CD4-positive, CD25-positive, alpha-beta regulatory T cell (primary cell): ENCODE results near the gene KNSTRN. TPM values are rescaled to one million over a fixed set of nuclear protein-coding genes. Genes with fewer than 3 reads are reported as not detected.

Source experiments
- ATAC-seq, 2 donors: fragments of 150-1000 bp; cut with Tn5 transposase; one replicate each; pipeline ENCODE4 v1.10.0; 2021; ENCODE audit warnings: low read depth in 2 of 2, moderate number of reproducible peaks in 2 of 2, moderate library complexity in 1 of 2
- DNase-seq, 3 donors: peaks; one replicate each; pipeline versions ENCODE4 v3.0.0 to v3.0.0-alpha.2; 2012 to 2022; ENCODE audit warnings: mixed read lengths in 1 of 3
- H3K27ac ChIP-seq: one replicate; pipeline ENCODE4 v1.7.0; 2013; ENCODE audit warnings: mild to moderate bottlenecking, low read length; ENCODE audit not compliant: insufficient read depth, poor library complexity, severe bottlenecking
- H3K27me3 ChIP-seq: one replicate; pipeline ENCODE4 v1.7.0; 2013; ENCODE audit warnings: low read length; ENCODE audit not compliant: control insufficient read depth, insufficient read depth
- H3K36me3 ChIP-seq: one replicate; pipeline ENCODE4 v1.7.0; 2013; ENCODE audit warnings: mild to moderate bottlenecking, low read length, moderate library complexity; ENCODE audit not compliant: control insufficient read depth, insufficient read depth
- H3K4me1 ChIP-seq: 2 replicates; pipeline ENCODE4 v1.7.0; 2013; ENCODE audit warnings: mild to moderate bottlenecking, low read length; ENCODE audit not compliant: insufficient read depth, control insufficient read depth, poor library complexity, severe bottlenecking
- H3K4me3 ChIP-seq: one replicate; pipeline ENCODE4 v1.7.0; 2013; ENCODE audit warnings: low read depth, mild to moderate bottlenecking, low read length, moderate library complexity
- H3K9me3 ChIP-seq, 2 experiments: 1 replicate in 1 of 2; 2 replicates in 1 of 2; pipeline ENCODE4 v1.7.0; 2013; ENCODE audit warnings: low read length in 2 of 2, mild to moderate bottlenecking in 1 of 2, moderate library complexity in 1 of 2; ENCODE audit not compliant: control insufficient read depth in 2 of 2
- H3K27ac Mint-ChIP-seq, 3 donors: one replicate each; pipeline ENCODE4 v1.8.0; 2020 to 2022; ENCODE audit warnings: mild to moderate bottlenecking in 3 of 3, mixed read lengths in 3 of 3, moderate library complexity in 2 of 3
- H3K27me3 Mint-ChIP-seq: one replicate; pipeline ENCODE4 v1.8.0; 2022; ENCODE audit warnings: mild to moderate bottlenecking, mixed read lengths
- H3K36me3 Mint-ChIP-seq: one replicate; pipeline ENCODE4 v1.8.0; 2020; ENCODE audit warnings: mixed read lengths
- H3K4me1 Mint-ChIP-seq, 4 donors: one replicate each; pipeline ENCODE4 v1.8.0; 2020 to 2022; ENCODE audit warnings: mixed read lengths in 4 of 4, mild to moderate bottlenecking in 1 of 4
- H3K4me3 Mint-ChIP-seq, 4 donors: one replicate each; pipeline ENCODE4 v1.8.0; 2020 to 2022; ENCODE audit warnings: mild to moderate bottlenecking in 4 of 4, mixed read lengths in 4 of 4, moderate library complexity in 3 of 4
- H3K9me3 Mint-ChIP-seq, 7 donors: one replicate each; pipeline ENCODE4 v1.8.0; 2020 to 2022; ENCODE audit warnings: mixed read lengths in 7 of 7, mild to moderate bottlenecking in 3 of 7, moderate library complexity in 2 of 7
- polyA plus RNA-seq, 4 donors: library from polyadenylated mRNA; unstranded; fragments of 300-500 nt; fragmentation: Illumina TruSeq; gene quantifications; one replicate each; pipeline ENCODE4 v1.2.3, GENCODE V29; 2021
- total RNA-seq: library from RNA; stranded (reverse); gene quantifications from one replicate; pipeline ENCODE4 v1.2.3, GENCODE V29; 2022

Gene KNSTRN
- total RNA-seq, result 10.5 TPM
- 1 to 10 TPM; 3.3 to 6.1 (median 4.4) TPM for polyA plus RNA-seq

DNA sequence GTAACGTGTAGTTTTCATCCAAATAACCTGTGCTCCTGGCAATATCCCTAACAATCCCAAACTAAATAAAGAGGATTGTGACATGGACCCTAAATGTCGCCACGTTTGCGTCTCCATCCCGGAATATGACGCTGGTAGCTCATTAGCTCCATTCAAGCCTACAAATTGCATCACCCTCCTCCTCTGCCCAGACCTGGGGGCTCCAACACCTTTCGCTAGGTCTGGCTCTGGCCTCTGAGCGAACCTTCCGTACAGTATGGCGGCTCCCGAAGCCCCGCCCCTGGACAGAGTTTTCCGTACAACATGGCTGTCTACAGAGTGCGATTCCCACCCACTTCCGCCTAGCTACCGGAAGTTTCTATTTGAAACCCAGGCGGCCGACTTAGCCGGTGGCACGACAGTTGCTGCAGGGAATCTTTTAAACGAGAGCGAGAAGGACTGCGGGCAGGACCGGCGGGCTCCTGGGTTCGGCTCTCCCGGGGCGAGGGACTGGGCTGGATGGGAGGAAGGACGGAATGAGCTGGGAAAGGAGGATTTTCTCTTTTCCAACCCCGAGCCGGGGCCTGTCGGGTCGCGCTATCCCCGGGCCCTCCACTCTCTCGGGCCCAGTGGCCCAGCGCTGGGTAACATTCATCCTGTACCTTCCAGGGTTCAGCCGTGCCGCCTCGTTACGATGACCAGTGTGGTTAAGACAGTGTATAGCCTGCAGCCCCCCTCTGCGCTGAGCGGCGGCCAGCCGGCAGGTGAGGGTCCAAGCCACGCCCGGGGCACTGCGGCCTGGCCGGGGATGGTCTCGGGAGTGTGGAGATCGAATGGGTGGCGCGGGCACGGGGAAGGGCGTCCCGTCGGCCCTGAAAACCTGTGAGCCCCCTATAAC lies at the start of gene KNSTRN:
Gene KNSTRN (plus strand): TSS at position 142 of the 877 bp plus-strand sequence. CDS start 115 bp downstream, at position 257.
- Histone ChIP-seq H3K4me3 (peak within 1 kb of the TSS; percentile 86), H3K27me3 (no peaks in the 10 kb centered on the region), H3K9me3 (no peaks in the 10 kb centered on the region), H3K36me3 (peaks cover 14% of the 10 kb centered on the region), H3K27ac (no peak within 1 kb of the TSS), H3K4me1 (peaks cover 10% of the 10 kb centered on the region)
- H3K27ac Mint-ChIP-seq, result peak within 1 kb of the TSS; percentile 32 to 95 (median 92)
- peaks cover 19% of the 10 kb centered on the region for H3K36me3 Mint-ChIP-seq
- peaks cover 0 to 1% (median 0%) of the 10 kb centered on the region in 7 donors for H3K9me3 Mint-ChIP-seq
- H3K4me1 Mint-ChIP-seq, result peaks cover 6 to 22% (median 18%) of the 10 kb centered on the region in 4 donors
- ATAC-seq (peak; percentile 98), DNase-seq (peak; percentile 87 to 96 (median 91))
- H3K4me3 Mint-ChIP-seq, result peak within 1 kb of the TSS; percentile 94 to 100 (median 98)
- H3K27me3 Mint-ChIP-seq, result peaks cover 7% of the 10 kb centered on the region

GRCh38 chr15:40333922-40334492 lies 48.5 kb upstream of the KNSTRN start:
- Histone ChIP-seq H3K36me3 (no peaks in the 10 kb centered on the region), H3K4me3 (no peak overlapping the region), H3K27ac (no peak overlapping the region), H3K4me1 (peaks cover 7% of the 10 kb centered on the region), H3K27me3 (no peaks in the 10 kb centered on the region), H3K9me3 (no peaks in the 10 kb centered on the region)
- Mint-ChIP-seq H3K27me3 (peaks cover 5% of the 10 kb centered on the region), H3K36me3 (peaks cover 3% of the 10 kb centered on the region), H3K9me3 (peaks cover 0 to 2% (median 0%) of the 10 kb centered on the region in 7 donors), H3K27ac (peak overlapping the region in 1 of 3 donors; percentile 70), H3K4me3 (peak overlapping the region in 1 of 4 donors; percentile 68), H3K4me1 (peaks cover 0 to 16% (median 8%) of the 10 kb centered on the region in 4 donors)
- DNase-seq (no peak), ATAC-seq (no peak)

DNA sequence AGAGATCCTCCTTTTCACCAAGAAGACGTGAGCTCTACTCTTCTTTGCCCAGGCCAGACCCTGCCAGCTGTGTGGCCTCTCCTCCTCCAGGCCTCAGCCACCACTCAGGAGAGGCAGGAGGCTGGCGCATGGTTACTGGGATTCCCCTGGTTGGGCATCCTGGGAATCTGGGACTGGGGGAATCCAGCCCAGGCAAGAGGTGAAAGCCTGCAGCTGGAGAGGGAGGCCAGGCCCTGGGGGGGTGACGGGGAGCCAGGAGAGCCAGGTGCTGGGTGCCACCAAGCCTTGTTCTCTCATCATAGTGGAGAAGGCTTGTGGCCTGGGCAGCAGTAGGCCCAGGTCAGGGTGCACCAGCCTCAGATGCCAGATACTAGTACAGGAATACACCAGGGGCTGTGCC lies 48.0 kb upstream of the KNSTRN start:
- H3K36me3 Mint-ChIP-seq, result peaks cover 3% of the 10 kb centered on the region
- H3K27me3 Mint-ChIP-seq, result peaks cover 5% of the 10 kb centered on the region
- no peak for DNase-seq
- peaks cover 0 to 16% (median 6%) of the 10 kb centered on the region in 4 donors for H3K4me1 Mint-ChIP-seq
- Histone ChIP-seq H3K9me3 (no peaks in the 10 kb centered on the region), H3K36me3 (no peaks in the 10 kb centered on the region), H3K27ac (no peak overlapping the region), H3K4me3 (no peak overlapping the region), H3K27me3 (no peaks in the 10 kb centered on the region), H3K4me1 (peaks cover 7% of the 10 kb centered on the region)
- no peak overlapping the region for H3K4me3 Mint-ChIP-seq
- H3K27ac Mint-ChIP-seq, result no peak overlapping the region
- ATAC-seq, result no peak
- H3K9me3 Mint-ChIP-seq, result peaks cover 0 to 2% (median 0%) of the 10 kb centered on the region in 7 donors

GRCh38 chr15:40334941-40335795 lies 47.4 kb upstream of the KNSTRN start:
- no peak for DNase-seq
- no peak overlapping the region for H3K27ac ChIP-seq
- no peaks in the 10 kb centered on the region for H3K9me3 ChIP-seq
- H3K4me3 Mint-ChIP-seq, result no peak overlapping the region
- no peak for ATAC-seq
- H3K9me3 Mint-ChIP-seq, result peaks cover 0 to 2% (median 0%) of the 10 kb centered on the region in 7 donors
- H3K4me3 ChIP-seq, result no peak overlapping the region
- no peaks in the 10 kb centered on the region for H3K27me3 ChIP-seq
- H3K36me3 ChIP-seq, result no peaks in the 10 kb centered on the region
- H3K4me1 Mint-ChIP-seq, result peaks cover 0 to 16% (median 6%) of the 10 kb centered on the region in 4 donors
- peaks cover 7% of the 10 kb centered on the region for H3K4me1 ChIP-seq
- H3K36me3 Mint-ChIP-seq, result peaks cover 3% of the 10 kb centered on the region
- H3K27ac Mint-ChIP-seq, result no peak overlapping the region
- peaks cover 5% of the 10 kb centered on the region for H3K27me3 Mint-ChIP-seq

DNA sequence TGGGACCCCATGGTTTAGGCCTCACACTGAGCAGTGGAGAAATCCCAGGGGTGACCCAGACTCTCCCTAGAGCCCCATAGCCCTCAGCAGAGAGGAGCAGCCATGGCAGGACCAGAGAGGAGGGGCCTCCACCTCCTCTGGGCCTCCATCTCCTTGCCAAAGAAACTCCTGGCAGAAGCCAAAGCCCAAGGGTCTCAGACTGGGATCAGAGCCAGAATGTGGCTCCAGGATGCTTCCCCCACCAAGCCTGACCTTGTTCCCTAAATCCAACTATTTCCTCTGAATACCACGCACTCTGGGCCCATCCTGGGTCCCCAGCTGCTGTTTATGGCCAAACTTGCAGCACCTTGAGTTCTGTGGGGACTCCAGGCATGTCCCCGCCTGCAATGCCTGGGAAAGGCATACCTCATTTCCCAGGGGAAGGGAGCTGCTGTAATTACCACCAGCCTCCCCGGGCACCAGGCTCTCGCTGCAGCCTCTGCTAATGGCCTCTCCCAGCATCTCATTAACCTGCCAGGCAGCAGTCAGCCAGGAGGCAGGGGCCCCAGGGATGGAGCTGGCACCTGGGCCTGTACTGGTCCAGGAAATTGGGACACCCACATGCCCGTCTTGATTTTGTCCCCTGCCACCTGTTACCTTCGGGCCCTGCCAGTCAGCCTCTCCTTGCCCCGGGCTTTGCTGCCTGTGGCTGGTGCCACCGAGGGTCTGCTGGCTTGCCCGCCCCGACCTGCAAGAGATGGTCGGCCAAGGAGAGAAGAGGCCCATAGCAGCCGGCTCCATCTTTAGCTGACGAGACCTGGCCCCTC lies 46.4 kb upstream of the KNSTRN start:
- Mint-ChIP-seq H3K36me3 (peaks cover 3% of the 10 kb centered on the region), H3K27ac (no peak overlapping the region), H3K27me3 (peaks cover 5% of the 10 kb centered on the region), H3K4me3 (no peak overlapping the region), H3K4me1 (peaks cover 0 to 16% (median 6%) of the 10 kb centered on the region in 4 donors), H3K9me3 (peaks cover 0 to 2% (median 0%) of the 10 kb centered on the region in 7 donors)
- Histone ChIP-seq H3K9me3 (no peaks in the 10 kb centered on the region), H3K36me3 (no peaks in the 10 kb centered on the region), H3K4me3 (no peak overlapping the region), H3K4me1 (peaks cover 7% of the 10 kb centered on the region), H3K27me3 (no peaks in the 10 kb centered on the region), H3K27ac (no peak overlapping the region)
- DNase-seq (no peak), ATAC-seq (no peak)

GRCh38 chr15:40336744-40337122 lies 45.8 kb upstream of the KNSTRN start:
- no peaks in the 10 kb centered on the region for H3K36me3 ChIP-seq
- H3K9me3 Mint-ChIP-seq, result peaks cover 0 to 2% (median 0%) of the 10 kb centered on the region in 7 donors
- H3K4me3 Mint-ChIP-seq, result no peak overlapping the region
- no peak overlapping the region for H3K4me3 ChIP-seq
- peaks cover 7% of the 10 kb centered on the region for H3K4me1 ChIP-seq
- no peaks in the 10 kb centered on the region for H3K27me3 ChIP-seq
- peaks cover 5% of the 10 kb centered on the region for H3K27me3 Mint-ChIP-seq
- no peak for ATAC-seq
- peaks cover 0 to 16% (median 6%) of the 10 kb centered on the region in 4 donors for H3K4me1 Mint-ChIP-seq
- no peak for DNase-seq
- no peak overlapping the region for H3K27ac ChIP-seq
- H3K9me3 ChIP-seq, result no peaks in the 10 kb centered on the region
- H3K27ac Mint-ChIP-seq, result no peak overlapping the region
- H3K36me3 Mint-ChIP-seq, result peaks cover 3% of the 10 kb centered on the region

- DNase-seq (no peak), ATAC-seq (no peak)
- H3K36me3 Mint-ChIP-seq, result peaks cover 3% of the 10 kb centered on the region
- Histone ChIP-seq H3K4me1 (peaks cover 7% of the 10 kb centered on the region), H3K27ac (no peak overlapping the region), H3K27me3 (no peaks in the 10 kb centered on the region), H3K9me3 (no peaks in the 10 kb centered on the region), H3K4me3 (no peak overlapping the region), H3K36me3 (no peaks in the 10 kb centered on the region)
- H3K27ac Mint-ChIP-seq, result no peak overlapping the region
- peak overlapping the region in 1 of 4 donors; percentile 3 for H3K4me3 Mint-ChIP-seq
- peaks cover 5% of the 10 kb centered on the region for H3K27me3 Mint-ChIP-seq
- H3K4me1 Mint-ChIP-seq, result peaks cover 0 to 16% (median 6%) of the 10 kb centered on the region in 4 donors
- peaks cover 0 to 2% (median 0%) of the 10 kb centered on the region in 7 donors for H3K9me3 Mint-ChIP-seq
Observed at GRCh38 chr15:40337597-40337996, 44.9 kb upstream of the KNSTRN start.
